ENCODE data around the gene PYY.
"Not testable (repeated sequence)": the region's sequence is repeated elsewhere in the genome, so short reads cannot be mapped to it uniquely, and the experiment has no call there.

PYY gene

DNA sequence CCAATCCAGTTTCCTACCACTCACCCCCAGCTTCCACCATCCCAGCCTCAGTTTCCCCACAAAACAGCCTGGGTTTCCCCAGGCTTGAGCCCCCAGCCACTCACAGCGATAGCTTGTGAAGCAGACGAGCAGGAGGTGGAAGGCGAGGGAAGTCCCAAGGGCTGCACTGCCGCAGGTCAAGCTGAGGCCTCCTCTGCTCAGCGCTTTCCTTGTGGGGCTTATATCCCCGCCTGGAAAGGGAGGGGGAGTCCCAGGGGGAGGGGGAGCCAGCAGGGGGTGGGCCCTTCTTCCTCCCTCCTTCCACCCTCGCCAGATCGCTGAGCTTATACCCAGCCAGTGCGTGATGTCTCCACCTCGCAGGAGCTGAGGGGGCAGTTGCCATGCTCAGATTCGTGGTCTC is at the start of gene PYY:
PYY (minus strand) TSS at position 195 of the 400 bp plus-strand sequence. CDS start 457 bp downstream, outside the sequence.
- Histone ChIP-seq H3K4me1 (ENCODE audit: control insufficient read depth, low read depth, low read length) (no peaks in the 10 kb centered on the region), H3K36me3 (ENCODE audit: control insufficient read depth, low read depth, low read length) (no peaks in the 10 kb centered on the region), H3K4me3 (ENCODE audit: low read length) (peak within 1 kb of the TSS; percentile 72), H3K9ac (ENCODE audit: low read length) (peak within 1 kb of the TSS; percentile 51), H3K9me3 (ENCODE audit: control insufficient read depth, low read depth, low read length) (no peaks in the 10 kb centered on the region), H3K27me3 (ENCODE audit: control insufficient read depth, insufficient read depth, low read length) (peaks cover 49% of the 10 kb centered on the region), H3K27ac (ENCODE audit: low read length) (no peak within 1 kb of the TSS)

DNA sequence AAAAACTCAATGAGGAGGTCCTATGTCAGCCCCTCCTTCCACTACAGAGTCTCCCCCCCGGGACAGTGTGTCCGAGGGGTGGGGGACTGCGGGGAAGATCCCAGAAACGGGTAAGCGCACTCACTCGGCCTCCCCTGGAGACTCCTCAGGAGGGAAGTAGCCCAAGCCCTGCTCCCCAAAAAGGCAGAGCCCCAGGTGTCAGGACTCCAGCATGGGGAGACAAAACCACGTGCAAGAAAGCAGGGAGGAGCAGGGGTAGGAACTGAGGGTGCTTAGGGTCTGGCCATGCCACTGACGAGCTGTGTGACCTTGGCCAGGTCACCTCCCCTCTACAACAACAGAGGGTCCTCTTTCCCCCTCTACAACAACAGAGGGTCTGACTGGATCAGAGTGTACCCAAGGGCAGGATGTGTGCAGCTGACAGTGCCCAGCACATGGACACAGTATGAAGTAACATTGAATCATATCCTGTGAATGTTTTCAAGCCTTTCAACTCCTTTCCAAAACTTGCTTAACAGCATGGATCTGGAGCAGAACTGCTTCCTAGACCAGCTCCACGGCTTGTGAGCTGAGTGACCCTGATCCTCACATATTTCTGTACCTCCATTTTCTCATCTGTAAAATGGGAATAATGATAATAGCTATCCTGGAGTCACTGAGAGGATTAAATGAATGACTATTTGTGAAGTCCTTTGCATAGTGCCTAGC is 48.6 kb upstream of the PYY start:
- Histone ChIP-seq H3K27me3 (ENCODE audit: control insufficient read depth, insufficient read depth, low read length) (peaks cover 46% of the 10 kb centered on the region), H3K9ac (ENCODE audit: low read length) (no peak overlapping the region), H3K27ac (ENCODE audit: low read length) (no peak overlapping the region)

DNA sequence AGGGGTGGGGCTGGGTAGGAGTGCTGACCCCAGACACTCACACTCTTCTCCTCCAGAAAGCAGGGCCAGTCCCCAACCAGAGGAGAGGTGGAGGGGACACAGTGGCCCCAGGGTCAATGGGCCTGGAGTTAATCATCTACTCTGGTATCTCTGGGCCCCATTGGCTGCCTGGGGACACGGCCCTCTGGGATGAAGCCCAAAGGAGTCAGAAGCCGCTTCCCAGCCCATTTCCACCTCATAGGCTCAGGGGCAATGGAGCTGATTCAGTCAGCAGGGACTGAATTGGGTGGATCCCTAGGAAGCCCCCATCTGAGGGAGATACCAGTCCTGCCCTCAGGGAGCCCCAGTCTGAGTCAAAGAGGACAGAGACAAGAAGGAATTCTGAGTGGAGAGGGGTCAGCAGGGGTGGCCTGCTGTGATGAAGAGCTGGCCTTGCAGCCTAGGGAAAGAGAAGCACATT is 47.8 kb upstream of the PYY start:
- Histone ChIP-seq H3K27me3 (ENCODE audit: control insufficient read depth, insufficient read depth, low read length) (peaks cover 45% of the 10 kb centered on the region), H3K27ac (ENCODE audit: low read length) (no peak overlapping the region), H3K4me1 (ENCODE audit: control insufficient read depth, low read depth, low read length) (peaks cover 5% of the 10 kb centered on the region), H3K36me3 (ENCODE audit: control insufficient read depth, low read depth, low read length) (no peaks in the 10 kb centered on the region), H3K9me3 (ENCODE audit: control insufficient read depth, low read depth, low read length) (no peaks in the 10 kb centered on the region), H3K9ac (ENCODE audit: low read length) (no peak overlapping the region), H3K4me3 (ENCODE audit: low read length) (no peak overlapping the region)

More for the DNA sequence above, 48.6 kb upstream of the PYY start:
- Histone ChIP-seq H3K4me3 (ENCODE audit: low read length) (no peak overlapping the region), H3K36me3 (ENCODE audit: control insufficient read depth, low read depth, low read length) (no peaks in the 10 kb centered on the region), H3K4me1 (ENCODE audit: control insufficient read depth, low read depth, low read length) (peaks cover 5% of the 10 kb centered on the region), H3K9me3 (ENCODE audit: control insufficient read depth, low read depth, low read length) (no peaks in the 10 kb centered on the region)

DNA sequence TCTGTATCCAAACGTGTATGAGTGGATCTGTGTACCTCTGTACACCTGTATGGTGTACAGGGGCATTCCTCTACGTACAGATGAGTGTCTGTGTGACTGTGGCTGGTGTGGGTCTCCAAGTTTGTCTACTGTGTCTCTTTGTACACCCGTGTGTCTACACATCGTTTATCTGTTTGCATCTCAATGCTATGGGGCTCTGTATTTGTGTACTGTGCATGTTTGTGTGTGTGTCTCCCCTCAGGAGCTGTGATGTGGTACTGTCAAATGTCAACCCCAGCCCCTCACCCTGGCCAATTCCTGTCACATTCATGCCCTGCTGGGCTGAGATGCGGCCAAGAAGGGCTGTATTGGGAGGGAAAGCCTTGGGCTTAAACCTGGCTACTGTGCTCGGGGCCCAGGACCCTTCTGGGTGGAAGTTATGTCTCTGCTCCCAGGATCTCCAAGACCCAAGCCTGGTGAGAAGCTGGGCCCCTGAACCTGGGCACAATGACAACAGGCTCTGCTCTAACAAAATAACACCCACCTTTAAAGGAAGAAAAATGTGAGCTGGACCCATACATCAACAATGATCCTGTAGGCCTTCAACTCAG is 47.2 kb upstream of the PYY start:
- Histone ChIP-seq H3K27ac (ENCODE audit: low read length) (no peak overlapping the region), H3K4me3 (ENCODE audit: low read length) (no peak overlapping the region), H3K9me3 (ENCODE audit: control insufficient read depth, low read depth, low read length) (no peaks in the 10 kb centered on the region), H3K36me3 (ENCODE audit: control insufficient read depth, low read depth, low read length) (no peaks in the 10 kb centered on the region), H3K27me3 (ENCODE audit: control insufficient read depth, insufficient read depth, low read length) (peaks cover 39% of the 10 kb centered on the region), H3K4me1 (ENCODE audit: control insufficient read depth, low read depth, low read length) (peaks cover 5% of the 10 kb centered on the region), H3K9ac (ENCODE audit: low read length) (no peak overlapping the region)

DNA sequence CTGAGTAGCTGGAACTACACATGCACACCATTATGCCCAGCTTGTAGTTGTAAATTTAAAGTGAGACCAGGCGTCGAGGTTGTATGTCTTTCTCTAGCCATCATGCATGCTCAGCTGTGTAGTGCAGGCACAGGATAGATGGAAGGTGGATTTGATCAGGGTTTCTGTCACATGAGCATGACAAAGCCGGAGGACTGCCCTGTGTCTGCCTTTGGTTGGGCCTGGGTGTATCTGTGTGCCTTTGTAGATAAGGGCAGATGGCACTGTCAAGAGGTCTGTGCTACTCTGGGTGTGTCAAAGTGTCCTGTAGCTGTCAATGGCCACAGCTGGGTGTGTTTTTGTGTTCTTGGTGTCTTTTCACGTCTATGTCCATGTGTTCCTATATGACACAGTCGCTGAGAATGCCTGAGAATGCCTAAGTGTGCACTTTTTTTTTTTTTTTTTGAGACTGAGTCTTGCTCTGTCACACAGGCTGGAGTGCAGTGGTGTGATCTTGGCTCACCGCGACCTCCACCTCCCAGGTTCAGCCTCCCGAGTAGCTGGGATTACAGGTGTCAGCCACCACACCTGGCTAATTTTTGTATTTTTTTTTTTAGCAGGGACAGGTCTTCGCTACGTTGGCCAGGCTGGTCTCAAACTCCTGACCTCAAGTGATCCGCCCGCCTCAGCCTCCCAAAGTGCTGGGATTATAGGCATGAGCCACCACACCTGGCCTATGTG is 46.6 kb upstream of the PYY start:
- Histone ChIP-seq H3K4me3 (ENCODE audit: low read length) (no peak overlapping the region), H3K36me3 (ENCODE audit: control insufficient read depth, low read depth, low read length) (no peaks in the 10 kb centered on the region), H3K9me3 (ENCODE audit: control insufficient read depth, low read depth, low read length) (no peaks in the 10 kb centered on the region), H3K4me1 (ENCODE audit: control insufficient read depth, low read depth, low read length) (peaks cover 2% of the 10 kb centered on the region), H3K27me3 (ENCODE audit: control insufficient read depth, insufficient read depth, low read length) (peaks cover 35% of the 10 kb centered on the region), H3K27ac (ENCODE audit: low read length) (no peak overlapping the region), H3K9ac (ENCODE audit: low read length) (no peak overlapping the region)

DNA sequence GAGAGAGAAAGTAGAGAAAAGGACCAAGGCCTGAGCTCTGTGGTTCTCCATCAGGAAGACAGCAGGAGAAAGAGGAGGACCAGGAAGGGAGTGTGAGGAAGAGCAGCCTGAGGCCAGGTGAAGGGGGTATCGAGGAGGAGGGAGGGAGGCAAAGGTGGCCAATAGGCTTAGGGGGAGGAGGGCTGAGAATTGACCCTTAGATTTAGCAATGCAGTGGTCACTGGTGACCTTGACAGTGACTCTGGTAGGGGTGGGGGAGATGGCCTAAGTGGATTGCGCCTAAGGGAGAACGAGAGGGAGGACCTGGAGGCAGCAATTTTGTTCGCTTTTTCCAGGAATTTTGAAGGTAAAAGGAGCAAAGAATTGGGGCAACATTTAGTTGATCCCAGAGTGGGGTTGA is 45.3 kb upstream of the PYY start:
- Histone ChIP-seq H3K4me1 (ENCODE audit: control insufficient read depth, low read depth, low read length) (no peaks in the 10 kb centered on the region), H3K9me3 (ENCODE audit: control insufficient read depth, low read depth, low read length) (no peaks in the 10 kb centered on the region), H3K4me3 (ENCODE audit: low read length) (no peak overlapping the region), H3K27me3 (ENCODE audit: control insufficient read depth, insufficient read depth, low read length) (peaks cover 35% of the 10 kb centered on the region), H3K27ac (ENCODE audit: low read length) (no peak overlapping the region), H3K9ac (ENCODE audit: low read length) (no peak overlapping the region), H3K36me3 (ENCODE audit: control insufficient read depth, low read depth, low read length) (no peaks in the 10 kb centered on the region)

DNA sequence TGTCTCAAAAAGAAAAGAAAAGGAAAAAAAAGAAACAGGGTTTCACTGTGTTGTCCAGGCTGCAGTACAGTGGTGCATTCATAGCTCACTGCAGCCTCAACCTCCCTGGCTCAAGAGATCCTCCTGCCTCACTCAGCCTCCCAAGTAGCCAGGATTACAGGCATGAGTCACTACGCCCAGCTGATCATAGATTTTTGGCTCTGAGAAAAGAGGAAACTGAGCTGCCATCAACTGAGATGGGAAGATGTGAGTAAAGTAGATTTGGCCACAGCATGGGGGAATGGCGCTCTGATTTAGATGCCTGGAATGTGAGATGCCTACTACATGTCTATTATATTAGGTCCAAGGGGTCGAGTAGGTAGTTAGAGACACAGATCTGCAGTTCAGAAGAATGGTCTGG is 44.8 kb upstream of the PYY start:
- Histone ChIP-seq H3K4me1 (ENCODE audit: control insufficient read depth, low read depth, low read length) (no peaks in the 10 kb centered on the region), H3K36me3 (ENCODE audit: control insufficient read depth, low read depth, low read length) (no peaks in the 10 kb centered on the region), H3K9ac (ENCODE audit: low read length) (no peak overlapping the region), H3K27ac (ENCODE audit: low read length) (no peak overlapping the region), H3K4me3 (ENCODE audit: low read length) (no peak overlapping the region), H3K27me3 (ENCODE audit: control insufficient read depth, insufficient read depth, low read length) (peaks cover 32% of the 10 kb centered on the region), H3K9me3 (ENCODE audit: control insufficient read depth, low read depth, low read length) (no peaks in the 10 kb centered on the region)

DNA sequence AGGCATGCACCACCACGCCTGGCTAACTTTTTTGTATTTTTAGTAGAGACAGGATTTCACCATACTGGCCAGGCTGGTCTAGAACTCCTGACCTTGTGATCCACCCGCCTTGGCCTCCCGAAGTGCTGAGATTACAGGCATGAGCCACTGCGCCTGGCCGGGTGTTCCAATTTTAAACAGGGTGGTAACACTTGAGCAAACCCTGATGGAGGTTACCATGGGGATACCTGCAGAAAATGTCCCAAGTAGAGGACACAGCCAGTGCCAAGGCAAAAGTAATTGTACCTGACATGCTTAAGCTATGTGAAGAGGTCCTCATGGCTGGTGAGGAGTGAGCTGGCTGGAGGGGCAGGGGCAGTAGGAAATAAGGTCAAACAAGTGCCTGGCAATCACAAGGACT is 43.4 kb upstream of the PYY start:
- not testable (repeated sequence) for H3K4me3 ChIP-seq (ENCODE audit: low read length); H3K9me3 ChIP-seq (ENCODE audit: control insufficient read depth, low read depth, low read length)

DNA sequence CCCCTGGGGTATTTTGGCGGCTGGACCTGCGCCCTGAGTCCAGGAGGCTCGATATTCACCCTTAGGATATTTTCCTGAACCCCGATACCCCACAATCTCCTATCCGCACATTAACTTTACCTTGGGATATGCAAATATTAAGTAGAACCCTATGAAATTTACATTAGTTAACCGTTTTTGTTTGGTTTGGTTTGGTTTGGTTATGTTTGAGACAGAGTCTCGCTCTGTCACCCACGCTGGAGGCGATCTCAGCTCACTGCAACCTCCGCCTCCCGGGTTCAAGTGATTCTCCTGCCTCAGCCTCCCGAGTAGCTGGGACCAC is 41.4 kb upstream of the PYY start:
- Histone ChIP-seq H3K27ac (ENCODE audit: low read length) (no peak overlapping the region), H3K4me3 (ENCODE audit: low read length) (peak overlapping the region; percentile 50), H3K9ac (ENCODE audit: low read length) (no peak overlapping the region), H3K4me1 (ENCODE audit: control insufficient read depth, low read depth, low read length) (no peaks in the 10 kb centered on the region), H3K9me3 (ENCODE audit: control insufficient read depth, low read depth, low read length) (no peaks in the 10 kb centered on the region), H3K27me3 (ENCODE audit: control insufficient read depth, insufficient read depth, low read length) (peaks cover 17% of the 10 kb centered on the region), H3K36me3 (ENCODE audit: control insufficient read depth, low read depth, low read length) (no peaks in the 10 kb centered on the region)

More for the DNA sequence above, 43.4 kb upstream of the PYY start:
- H3K36me3 ChIP-seq (ENCODE audit: control insufficient read depth, low read depth, low read length); H3K9ac ChIP-seq (ENCODE audit: low read length); H3K4me1 ChIP-seq (ENCODE audit: control insufficient read depth, low read depth, low read length); H3K27ac ChIP-seq (ENCODE audit: low read length): not testable (repeated sequence)
- H3K27me3 ChIP-seq (ENCODE audit: control insufficient read depth, insufficient read depth, low read length): peaks cover 19% of the 10 kb centered on the region

DNA sequence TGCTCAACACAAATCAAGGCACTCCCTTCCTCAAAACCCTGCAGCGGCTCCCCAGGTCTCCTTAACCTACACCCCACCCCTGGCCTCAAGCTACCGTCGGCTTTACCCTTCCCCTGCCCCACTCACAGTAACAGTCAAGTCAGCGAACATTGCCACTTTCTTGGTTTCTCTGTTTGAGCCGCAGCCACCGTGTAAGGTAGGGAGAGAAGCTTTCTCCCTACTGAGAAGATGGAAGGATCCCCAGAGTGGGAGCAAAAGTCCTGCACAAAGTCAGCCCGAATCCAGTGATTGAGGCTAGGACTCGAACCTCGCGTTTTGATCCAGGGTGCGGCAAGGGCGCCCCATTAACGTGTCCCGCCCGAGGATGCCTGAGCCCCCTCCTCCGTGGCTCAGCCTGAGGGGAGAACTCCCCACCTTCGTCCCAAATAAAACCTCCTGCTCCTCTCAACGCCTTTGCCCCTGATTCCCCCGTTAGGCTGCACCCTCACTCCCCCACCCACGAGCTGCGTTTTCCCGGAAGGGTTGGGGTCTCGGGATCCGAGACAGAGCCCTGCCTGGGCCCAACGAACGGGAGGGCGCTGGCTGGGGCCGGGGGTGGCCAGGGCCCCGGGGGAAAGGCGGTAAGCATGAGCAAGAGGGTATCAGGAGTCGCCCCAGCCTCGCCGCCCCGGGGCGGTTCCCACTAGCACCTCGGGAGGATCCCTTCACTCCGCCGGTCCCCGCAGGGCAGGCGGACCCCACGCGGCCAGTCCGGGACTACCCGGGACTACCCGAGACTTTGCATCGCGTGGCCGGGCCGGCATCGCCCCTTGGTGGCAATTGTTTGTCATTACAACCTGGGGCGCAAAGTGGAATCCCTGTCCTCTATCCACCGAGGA is 40.8 kb upstream of the PYY start:
- H3K36me3 ChIP-seq (ENCODE audit: control insufficient read depth, low read depth, low read length): no peaks in the 10 kb centered on the region
- H3K27ac ChIP-seq (ENCODE audit: low read length): no peak overlapping the region
- peaks cover 17% of the 10 kb centered on the region for H3K27me3 ChIP-seq (ENCODE audit: control insufficient read depth, insufficient read depth, low read length)
- no peaks in the 10 kb centered on the region for H3K4me1 ChIP-seq (ENCODE audit: control insufficient read depth, low read depth, low read length)
- H3K4me3 ChIP-seq (ENCODE audit: low read length): peak overlapping the region; percentile 50
- no peaks in the 10 kb centered on the region for H3K9me3 ChIP-seq (ENCODE audit: control insufficient read depth, low read depth, low read length)
- H3K9ac ChIP-seq (ENCODE audit: low read length): no peak overlapping the region

DNA sequence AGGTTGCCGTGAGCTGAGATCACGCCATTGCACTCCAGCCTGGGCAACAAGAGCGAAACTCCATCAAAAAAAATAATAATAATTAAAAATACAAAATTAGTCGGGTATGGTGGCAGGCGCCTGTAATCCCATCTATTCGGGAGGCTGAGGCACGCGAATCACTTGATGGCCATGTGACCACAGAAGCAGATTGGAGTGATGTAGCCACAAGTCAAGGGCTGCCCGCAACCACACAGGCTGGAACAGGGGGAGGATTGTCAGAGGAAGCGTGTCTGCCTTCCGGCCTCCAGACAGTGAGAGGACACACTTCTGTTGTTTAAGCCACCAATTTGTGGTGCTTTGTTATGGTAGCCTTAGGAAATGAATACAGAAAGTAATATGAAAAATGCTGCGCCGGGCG is 38.9 kb upstream of the PYY start:
- no peak overlapping the region for H3K4me3 ChIP-seq (ENCODE audit: low read length)
- no peaks in the 10 kb centered on the region for H3K36me3 ChIP-seq (ENCODE audit: control insufficient read depth, low read depth, low read length)
- H3K4me1 ChIP-seq (ENCODE audit: control insufficient read depth, low read depth, low read length): no peaks in the 10 kb centered on the region
- peaks cover 17% of the 10 kb centered on the region for H3K27me3 ChIP-seq (ENCODE audit: control insufficient read depth, insufficient read depth, low read length)
- no peak overlapping the region for H3K9ac ChIP-seq (ENCODE audit: low read length)
- no peaks in the 10 kb centered on the region for H3K9me3 ChIP-seq (ENCODE audit: control insufficient read depth, low read depth, low read length)
- H3K27ac ChIP-seq (ENCODE audit: low read length): no peak overlapping the region
